HG03571 (cell line): ENCODE measurements around the gene SLC25A25.
A peak's percentile ranks its signal among the peaks of the same experiment; 100 is the strongest.

Experiments
- ATAC-seq: cut with Tn5 transposase; IDR thresholded peaks from one replicate; pipeline ENCODE4 v1.9.1; 2021; ENCODE audit not compliant: unreplicated experiment

The SLC25A25 gene

DNA sequence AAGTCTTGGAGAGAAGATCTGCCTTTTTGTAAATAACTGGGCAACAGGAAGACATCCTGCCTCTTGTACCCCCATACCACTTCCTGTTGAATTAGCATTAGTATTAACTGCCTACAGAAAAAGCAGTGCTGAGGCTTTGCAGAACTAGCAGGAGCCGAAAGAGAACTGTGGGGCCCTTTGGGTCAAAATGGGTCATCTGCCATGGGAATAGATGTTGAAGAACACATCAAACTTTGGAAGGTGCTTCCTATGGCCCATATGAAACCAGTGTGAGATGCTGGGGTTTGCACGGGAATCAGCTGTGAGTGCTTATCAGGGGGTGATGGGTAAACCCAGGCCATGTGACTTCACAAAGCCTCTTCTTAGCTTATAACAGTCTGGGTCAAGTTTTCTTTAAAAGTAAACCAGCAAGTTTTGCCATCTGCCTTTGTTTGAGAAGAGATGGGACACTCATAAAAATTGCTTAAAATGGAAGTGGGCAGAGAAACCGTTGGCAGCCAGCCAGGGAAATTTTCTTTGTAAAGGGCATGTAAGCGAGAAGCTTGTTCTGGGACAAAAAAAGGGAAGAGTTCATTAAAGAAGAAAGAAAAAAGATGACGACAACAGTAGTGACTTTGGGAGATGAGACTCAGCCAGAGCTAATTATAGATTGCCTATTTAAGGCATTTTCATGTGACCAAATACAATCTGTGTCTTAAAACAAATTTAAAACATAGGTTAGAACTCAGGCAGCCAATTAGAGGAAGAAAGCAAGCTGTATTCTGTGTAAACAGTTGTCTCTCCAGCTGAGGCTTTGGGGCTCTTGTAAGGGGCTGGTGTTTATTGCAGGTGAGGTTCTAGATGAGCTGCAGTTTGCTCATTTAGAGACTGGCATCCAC is 4.4 kb downstream of the SLC25A25 start:
- no peak for ATAC-seq

DNA sequence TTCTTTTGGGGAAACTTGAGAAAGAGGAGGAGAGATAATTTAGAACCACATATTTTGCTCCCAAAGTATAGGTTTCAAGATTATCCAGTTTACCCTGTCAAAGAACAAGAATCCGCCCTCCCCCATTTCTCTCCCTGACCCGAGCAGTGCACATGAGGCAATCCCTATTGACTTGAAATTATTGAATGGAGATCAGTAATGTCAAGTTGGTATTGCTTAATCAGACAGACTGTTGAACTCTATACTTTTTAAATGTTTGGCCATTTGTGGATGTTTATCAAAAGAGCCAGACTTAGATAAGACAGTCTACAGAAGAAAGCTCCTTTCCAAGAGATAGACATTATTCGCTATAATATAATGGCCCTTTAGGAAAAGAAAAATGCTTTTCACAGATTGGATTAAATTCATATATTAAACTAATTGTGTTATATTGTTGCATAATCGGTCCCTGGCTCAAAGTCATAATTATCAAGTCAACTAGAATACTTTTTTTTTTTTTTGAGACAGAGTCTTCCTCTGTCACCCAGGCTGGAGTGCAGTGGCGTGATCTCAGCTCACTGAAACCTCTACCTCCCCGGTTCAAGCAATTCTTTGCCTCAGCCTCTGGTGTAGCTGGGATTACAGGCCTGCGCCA is 5.3 kb downstream of the SLC25A25 start:
- no peak for ATAC-seq

DNA sequence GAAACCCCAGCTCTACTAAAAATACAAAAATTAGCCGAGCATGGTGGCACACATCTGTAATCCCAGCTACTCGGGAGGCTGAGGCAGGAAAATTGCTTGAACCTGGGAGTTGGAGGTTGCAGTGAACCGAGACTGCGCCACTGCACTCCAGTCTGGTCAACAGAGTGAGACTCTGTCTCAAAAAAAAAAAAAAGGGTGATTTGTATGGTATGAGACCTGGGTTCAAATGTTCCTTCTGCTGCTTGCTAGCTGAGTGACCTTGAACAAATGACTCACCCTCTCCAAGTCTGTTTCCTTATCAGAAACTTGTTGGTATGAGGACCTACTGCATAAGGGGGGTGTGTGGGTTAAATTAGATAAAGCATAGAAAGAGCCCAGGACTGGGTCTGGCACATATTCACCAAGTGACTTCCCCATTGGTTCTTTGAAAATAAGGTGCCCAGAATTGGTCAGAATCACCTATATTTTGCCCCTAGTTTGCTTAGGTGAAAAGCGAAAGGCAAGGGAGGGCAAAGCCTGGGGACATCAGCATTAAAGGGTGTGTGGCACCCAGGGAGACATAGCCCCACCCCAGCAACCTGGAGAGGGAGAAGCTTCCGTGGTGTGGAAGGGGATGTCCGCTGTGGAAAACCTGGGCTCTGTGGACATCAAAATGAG is 9.9 kb downstream of the SLC25A25 start:
- ATAC-seq = no peak

DNA sequence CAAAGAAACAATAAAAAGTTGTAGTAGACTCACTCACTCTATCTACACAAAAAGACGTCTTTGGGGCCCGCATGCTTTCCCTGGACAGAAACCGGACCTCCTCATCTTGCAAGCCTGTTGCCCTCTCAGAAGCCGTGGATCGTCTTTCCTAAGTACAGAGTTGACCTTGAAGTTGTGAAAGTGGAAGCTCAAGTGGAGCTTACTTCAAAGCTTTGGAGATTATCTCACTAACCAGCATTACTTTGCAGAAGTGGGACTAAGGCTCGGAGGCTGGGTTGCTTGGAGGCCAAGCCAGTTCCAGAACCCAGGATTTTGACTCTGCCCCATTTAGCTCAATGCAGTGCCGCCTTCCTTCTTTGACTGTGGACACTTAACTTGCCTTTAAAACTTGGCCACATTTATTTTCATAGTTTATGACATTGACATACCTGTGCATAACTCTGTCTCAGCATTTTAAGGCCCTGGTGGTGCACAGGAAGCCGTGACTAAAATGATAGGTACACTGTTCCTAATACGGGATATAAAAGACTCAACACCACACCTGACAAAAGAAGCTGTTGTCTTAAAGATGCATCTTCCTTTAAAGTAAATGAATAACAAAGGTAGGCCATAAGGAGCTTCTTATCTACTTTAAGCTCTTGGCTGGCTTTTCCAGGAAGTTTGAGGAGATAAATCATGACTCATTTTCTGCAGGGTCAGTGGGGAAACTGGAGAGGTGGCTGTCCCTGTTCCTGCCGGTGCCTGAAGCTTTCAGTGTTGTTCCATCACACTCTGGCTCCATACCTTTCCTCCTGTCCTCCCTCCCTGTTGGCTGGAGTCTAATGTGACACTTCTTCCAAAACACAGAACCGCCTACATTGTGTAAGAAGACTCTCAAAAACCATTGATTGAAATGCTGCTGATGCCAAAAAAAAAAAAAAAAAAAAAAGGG is 10.7 kb downstream of the SLC25A25 start:
- ATAC-seq = no peak

DNA sequence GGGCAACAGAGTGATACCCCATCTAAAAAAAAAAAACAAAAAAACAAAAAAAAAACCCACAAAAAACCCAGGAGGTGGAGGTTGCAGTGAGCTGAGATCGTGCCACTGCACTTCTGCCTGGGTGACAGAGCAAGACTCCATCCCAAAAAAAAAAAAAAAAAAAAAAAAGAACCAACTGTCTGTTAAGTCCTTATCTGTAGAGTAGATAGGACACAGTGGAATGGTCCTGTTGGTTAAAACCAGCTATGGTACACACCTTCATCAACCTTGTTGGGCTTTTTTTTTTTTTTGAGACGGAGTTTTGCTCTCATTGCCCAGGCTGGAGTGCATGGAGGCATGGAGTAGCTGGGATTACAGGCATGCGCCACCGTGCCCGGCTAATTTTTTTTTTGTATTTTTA is 12.2 kb downstream of the SLC25A25 start:
- no peak for ATAC-seq

DNA sequence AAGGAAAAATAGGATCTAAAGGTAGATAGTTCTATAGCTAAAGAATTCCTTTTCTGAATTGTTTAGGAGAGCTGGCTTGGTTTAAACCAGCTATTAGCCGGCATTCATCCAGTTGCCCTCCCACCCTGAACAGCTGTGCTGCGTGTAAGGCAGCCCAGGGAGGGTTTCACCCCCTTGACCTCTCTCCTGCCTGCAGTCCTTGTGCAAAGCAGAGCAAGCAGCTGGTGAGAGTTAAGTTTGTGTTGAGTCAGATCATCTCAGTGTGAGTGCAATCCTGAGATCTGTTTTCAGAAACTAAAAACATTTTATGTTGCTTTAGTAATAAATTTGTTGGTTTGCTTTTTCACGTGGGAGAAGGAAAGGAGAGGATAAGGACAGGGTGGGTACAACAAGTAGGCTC is 13.0 kb downstream of the SLC25A25 start:
- no peak for ATAC-seq

DNA sequence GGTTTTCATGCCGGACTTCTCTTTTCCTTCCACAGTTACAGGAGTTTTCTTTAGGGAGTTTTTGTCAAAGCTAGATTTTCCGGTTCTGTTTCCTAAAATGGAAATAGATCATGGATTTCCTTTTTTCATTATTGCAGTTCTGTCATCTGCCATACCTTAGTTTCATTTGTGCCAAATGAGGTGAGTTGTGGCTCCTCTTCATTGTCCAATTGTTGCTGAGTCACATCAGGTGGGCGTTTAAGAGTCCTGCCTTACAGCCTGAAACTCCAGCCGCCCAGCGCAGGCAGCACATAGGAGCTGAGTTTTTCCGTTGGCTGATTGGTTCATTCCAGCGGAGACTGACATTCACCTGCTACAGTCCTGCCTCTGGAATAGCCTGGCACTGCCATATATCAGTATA is 14.1 kb downstream of the SLC25A25 start:
- no peak for ATAC-seq

DNA sequence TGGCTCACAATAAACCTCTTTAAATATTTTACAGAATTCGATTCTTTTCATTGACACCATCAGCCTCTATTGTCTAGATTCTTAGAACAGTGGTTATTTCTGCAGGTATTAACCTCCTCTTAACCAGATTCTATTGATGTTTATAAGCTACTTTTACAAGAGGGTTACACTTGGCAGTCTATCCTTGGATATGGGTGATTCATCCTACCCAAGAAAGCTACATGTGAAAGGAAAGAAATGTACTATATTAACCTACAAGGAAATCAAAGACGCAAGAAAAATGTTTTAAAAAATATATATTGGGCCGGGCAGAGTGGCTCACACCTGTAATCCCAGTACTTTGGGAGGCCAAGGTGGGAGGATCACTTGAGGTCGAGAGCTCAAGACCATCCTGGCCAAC is 16.7 kb downstream of the SLC25A25 start:
- ATAC-seq = no peak

DNA sequence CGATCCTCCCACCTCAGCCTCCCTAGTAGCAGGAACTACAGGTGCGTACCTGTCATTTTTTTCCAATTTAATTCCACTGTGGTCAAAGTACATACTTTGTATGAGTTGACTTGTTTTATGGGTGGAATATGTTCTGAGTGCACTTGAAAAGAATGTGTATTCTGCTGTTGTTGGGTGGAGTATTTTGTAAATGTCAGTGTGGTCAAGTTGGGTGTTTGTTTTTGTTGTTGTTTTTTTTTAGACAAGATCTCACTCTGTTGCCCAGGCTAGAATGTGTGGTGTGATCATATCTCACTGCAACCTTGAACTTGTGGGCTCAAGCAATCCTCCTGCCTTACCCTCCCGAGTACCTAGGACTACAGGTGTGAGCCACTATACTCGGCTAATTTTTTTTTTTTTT is 17.9 kb downstream of the SLC25A25 start:
- ATAC-seq = no peak

DNA sequence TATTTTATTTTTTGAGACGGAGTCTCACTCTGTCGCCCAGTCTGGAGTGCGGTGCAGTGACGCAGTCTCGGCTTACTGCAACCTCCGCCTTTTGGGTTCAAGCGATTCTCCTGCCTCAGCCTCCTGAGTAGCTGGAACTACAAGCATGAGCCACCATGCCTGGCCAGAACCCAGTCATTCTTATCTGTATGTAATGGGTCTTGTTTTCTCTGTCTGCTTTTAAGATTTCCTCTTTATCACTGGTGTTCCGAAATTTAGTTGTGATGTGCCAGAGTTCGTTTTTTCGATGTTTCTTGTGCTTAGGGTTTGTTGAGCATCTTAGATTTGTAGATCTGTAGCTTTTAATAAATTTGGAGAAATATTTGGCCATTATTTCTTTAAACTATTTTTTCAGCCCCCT is 19.2 kb downstream of the SLC25A25 start:
- ATAC-seq = no peak

DNA sequence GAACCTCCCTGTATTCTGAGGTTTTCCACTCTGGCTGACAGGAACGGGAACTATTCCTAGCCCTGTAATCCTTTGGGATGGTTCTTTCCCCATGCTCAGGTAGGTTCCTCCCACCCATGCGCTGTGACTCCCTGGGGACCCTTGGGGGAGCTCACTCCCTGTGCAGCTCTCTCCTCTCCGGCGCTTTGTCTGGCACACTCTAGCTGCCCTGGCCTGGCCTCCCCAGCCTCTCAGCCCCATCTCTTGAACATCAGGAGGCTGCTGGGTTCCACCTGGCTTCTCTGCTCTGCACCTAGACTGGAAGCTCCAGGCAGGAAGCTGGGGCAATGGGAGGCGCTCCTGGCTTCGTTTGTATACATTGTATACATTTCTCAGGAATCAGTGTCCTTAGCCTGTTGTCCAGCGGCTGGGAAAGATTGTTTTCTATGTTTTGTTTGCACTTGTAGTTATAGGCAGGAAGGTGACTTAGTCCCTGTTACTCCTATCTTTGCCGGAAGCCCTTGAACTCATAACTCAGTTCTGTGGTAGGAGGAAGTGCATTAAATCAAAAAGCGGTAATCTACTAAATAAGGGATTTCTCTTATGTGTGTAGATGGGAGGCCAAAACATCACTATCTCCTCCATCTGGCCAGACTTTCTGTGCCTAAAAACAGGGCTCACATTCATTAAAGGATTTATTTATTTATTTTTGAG is 20.4 kb downstream of the SLC25A25 start:
- ATAC-seq = no peak

DNA sequence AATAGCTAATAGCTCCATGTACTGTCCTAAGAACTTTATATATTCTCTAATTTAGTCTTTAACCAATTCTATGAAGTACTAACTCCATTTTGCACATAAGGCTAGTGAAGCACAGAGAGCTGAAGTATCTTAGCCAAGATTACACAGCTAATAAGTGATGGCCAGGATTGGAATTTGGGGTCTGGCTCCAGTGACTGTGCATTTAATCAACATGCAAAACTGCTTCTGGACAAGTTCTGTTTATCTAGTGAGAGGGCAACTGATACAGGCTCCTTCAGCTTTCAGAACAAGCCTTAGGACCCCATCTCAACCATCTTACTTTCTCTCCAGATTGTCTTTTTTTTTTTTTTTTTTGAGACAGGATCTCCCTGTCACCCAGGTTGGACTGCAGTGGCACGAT is 21.3 kb downstream of the SLC25A25 start:
- ATAC-seq = no peak

DNA sequence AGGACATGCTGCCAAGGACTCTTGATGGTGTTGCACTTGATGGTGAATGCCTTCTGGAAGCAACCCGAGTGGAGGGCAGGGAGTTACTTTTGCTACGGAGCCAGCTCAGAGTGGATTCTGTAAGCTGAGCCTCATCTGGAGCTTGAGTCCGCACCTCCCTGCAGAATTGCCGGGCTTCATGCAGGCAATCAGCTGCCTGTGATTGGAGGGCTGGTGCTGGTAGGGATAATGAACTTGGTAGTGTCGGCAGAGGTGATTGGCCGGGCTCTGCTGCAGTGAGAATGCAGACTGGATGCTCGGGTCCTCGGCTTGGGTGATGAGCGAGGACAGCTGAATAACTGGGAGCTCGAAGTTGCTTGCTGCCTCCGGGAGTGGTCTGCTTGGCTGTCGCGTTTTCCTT is 23.1 kb downstream of the SLC25A25 start:
- ATAC-seq = no peak

DNA sequence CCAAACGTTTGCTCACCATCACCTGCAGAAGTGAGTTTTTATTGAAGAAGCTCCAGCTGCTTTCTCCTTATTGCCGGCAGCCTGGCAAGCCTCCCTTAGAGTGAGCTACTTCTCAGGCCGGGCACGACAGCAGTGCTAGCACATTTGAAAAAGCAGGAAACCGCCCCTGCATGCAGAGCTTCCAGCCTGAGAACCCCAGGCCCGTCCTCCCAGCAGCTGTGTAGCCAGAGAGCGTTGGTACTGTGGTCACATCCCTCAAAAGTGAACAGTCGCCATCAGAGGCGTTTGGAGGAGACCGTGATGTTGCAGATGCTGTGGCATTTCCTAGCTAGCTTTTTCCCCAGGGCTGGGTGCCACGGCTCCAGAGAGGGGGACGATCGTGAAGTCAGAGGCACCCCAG is 23.5 kb downstream of the SLC25A25 start:
- no peak for ATAC-seq

DNA sequence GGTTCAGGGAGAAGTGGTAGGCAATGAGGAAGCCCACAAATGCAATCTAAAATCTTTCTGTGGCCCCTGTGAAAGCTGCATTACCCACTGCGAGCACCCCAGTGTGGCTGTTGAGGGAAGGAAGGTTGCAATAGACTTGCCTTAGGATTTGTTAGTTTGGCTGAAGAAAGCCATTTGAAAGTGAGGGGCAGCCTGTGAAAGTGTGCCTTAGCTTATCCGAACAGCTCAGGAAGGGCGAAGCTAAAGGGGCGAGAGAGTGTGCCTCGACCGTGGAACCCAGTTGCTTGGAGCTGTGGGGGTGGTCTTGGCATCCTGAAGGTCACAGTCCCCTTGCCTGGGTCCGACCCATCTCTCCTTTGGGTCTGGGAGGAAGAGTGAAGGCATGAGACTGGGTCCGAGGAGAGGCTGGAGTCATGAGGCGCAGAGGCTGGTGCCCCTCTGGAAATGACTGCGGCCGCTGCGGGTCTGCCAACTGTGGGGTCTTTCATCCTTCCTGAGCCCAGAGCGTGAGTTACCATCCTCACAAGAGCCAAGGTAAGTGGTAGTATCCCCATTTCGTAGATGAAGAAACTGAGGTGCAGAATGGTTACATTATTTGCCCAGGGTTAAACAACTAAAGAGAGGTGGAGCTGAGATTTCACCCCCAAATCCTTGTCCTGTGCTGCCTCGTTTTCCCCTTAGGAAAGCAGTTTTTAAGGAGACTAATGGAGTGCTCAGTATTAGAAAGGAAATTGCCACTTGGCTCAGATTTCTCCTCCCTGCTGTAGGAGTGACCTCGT is 24.4 kb downstream of the SLC25A25 start:
- ATAC-seq = no peak

DNA sequence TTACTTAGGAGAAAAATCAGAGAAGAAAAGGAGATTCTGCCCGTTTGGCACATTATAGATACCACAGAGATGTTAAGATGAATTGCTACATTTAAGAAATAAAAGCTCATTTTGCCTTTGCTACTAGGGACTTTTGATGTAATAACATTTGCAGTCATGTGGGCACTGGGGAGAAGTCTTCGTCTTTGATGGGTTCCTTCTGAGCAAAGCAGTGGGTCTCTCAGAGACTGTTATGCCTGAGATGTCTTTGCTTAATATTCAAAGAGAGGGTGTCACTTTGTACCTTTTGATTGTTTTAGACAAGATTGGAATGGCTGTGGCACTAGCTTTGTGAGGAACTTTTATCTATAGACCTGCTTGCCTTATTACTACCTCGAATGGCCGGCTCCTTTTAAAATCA is 25.0 kb downstream of the SLC25A25 start:
- ATAC-seq = no peak

DNA sequence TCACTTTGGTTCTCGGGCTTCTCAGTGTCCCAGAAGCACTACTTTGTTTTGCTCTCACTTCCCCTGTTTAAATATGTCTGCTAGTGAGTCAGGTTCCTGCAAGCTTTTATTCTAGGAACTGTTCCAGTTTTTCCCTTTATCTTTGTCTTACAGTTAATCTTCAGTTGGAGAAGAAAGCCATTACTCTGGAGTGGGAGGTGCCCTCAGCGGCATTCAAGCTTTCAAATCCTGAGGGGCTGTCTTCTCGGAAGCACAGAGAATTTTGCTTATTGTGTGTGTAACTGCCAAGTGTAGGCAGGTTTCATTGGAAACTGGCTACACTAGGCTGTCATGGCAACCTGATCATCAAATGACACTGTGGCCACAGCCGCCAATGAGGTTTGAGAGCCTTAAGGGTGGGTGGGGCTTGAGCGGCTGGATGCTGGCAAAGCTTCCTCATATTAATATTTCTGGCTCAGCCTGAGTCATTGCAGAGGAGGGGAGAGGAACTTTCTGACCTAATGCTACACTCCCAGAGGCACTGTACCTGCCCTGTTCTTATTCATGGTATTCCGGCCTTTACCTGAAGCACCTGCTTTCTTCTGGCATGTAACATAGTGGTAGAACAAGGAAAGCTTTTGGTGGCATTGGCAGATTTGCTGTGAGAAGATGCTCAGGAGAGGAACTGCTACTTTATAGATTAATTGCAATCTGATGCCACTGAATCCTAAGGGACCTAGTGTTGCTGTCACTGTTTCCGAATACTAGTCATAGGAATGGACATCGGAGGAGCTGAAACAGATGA is 26.3 kb downstream of the SLC25A25 start:
- peak; percentile 72 for ATAC-seq

DNA sequence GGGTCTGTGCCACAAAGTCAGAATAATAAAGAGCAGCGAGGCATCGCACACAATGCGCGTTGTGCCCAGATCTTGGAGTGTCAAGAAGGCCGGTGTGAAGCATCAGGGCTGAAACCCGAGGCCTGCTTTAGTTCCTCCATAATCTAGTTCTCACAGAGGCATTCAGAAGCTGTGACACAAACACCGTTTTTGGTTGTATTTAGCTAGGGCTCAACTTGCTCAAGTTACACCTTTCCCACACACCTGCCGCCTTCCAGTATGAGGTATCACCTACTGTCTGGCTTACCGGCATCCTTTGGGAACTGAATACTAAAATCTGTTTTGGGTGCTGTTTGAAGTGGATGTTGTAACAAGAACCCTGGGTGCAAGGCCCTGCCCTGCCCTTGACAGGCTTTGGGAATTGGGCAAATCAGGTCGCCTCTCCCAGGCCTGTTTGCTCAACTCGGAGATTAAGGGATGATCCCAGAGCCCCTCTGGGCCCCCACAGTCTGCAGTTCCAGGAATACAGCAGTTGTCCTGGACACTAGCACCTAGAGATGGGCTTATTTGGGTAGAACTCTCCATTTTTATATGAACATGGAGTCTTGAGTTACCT is 27.0 kb downstream of the SLC25A25 start:
- ATAC-seq = no peak
